ENCODE measurements around the gene CARD14. TPM values are rescaled to one million over a fixed set of nuclear protein-coding genes. Genes with fewer than 3 reads are reported as not detected.

The CARD14 gene
- total RNA-seq, result 0.12 TPM in 1 of 2 replicates, not detected in the other

DNA sequence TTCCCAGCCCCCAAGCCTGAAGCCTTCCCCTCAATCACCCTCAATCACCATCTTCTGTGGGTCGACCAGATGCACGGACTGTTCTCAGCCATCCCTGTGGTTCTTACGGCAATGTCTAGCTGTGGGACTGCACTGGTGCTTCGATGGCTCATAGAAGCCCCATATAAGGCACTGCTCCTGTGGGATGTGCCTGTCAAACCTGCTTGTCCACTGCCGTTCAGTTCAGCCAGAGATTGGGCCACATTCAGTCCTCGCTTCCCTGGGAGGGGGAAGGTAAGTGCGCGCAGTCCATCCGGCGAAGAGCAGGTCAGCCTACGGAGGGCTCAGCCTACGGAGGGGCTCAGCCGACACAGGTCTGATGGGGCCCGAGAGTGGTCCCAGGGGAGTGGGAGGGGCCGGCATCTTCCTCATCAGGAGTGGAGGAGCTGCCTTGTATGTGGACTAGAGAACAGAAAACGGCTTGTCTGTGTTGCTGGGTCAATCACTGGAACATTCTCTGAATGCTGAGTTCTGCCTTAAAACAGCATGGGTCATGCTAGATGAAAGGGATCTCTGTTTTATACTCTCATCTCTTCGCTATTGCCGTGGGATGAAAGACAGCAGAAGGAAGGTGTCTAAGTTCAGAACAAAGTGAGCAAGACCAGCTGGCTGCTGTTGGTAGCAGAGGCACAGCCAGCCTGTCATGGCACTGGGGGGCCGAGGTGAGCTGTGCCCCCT, at the start of gene CARD14:
CARD14 (plus strand) TSS at position 247 of the 717 bp plus-strand sequence. CDS start 11,409 bp downstream, outside the sequence.

DNA sequence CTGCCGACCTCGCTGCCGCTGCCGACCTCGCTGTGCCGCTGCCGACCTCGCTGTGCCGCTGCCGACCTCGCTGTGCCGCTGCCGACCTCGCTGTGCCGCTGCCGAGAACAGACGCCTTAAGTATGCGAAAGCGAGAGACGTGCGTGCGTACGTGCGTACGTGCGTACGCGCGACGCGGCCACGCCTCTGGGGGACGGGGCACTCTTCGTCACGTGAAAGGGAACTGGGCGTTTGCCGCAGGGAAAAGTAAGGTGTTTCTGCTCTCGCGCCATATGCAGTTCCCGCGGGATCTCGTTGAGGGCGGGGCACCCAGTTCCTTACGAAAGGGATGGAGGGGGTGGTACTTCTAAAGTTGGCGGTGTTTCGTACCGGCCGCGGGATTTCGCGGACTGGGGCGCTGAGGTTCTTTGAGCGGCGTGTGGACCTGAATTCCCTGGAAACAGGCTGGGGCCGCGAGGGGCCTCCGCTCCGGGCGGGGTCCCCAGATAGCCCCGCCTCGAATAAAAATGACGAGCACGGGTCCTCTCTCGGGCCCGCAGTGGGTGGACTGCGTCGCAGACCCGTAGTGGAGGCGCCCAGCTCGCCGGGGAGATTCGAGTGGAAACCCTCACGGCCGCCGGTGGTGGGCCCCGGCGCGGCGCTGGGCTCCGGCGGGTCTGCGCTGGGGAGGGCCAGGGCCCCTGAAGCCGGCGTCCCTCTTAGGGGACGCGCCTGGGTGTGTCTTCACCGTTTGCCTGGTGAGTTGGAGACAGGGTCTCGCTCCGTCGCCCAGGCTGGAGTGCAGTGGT, 22.6 kb upstream of the CARD14 start, which contains the start of gene EIF4A3:
EIF4A3 (minus strand) TSS at position 94 of the 788 bp plus-strand sequence. CDS start 167 bp downstream, outside the sequence.

DNA sequence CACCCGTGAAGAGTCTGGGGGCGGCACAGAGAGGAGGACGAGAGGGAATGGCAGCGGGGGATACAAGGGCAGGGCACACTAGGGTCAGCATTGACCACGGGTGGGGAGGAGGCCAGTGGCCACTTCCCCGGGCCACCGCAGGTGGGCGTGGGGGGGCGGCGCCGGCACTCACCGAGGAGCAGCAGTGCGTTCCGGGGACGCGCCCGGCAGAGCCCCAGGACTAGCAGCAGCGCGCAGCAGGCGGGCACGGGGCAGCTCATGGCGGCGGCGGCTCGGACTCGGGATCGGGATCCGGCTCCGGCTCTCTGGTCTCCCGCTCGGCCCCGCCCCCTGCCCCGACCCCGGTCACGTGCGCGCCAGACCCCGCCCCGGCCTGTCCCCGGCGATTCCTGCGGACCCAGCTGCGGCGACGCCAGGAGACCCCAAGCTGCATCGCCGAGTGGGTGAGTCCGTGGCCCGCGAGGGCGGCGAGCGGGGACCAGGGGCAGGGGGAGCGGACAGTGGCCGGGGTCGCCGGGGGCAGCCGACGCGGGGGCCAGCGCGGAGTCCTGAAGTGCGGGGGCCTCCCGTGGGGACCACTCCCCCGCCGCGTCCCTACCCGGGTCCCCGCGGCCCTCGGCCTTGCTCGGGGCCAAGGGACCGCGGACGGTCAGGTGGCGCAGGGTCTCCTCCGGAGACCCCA, 50.4 kb downstream of the CARD14 start, which contains the start of the genes SGSH and SLC26A11:
SGSH (minus strand) TSS at position 280 of the 682 bp plus-strand sequence; CDS start at position 260, 20 bp downstream.
SLC26A11 (plus strand) TSS at position 374 of the 682 bp plus-strand sequence. CDS start 1,134 bp downstream, outside the sequence.

Other genes starting within 250 kb of the CARD14 start
- gene TBC1D16, start 134.2 kb upstream of the CARD14 start, total RNA-seq, result 23.3 and 25.4 TPM in 2 replicates
- 2.7 and 2.9 TPM in 2 replicates for gene CCDC40, start 133.4 kb upstream of the CARD14 start, total RNA-seq
- gene GAA, start 68.4 kb upstream of the CARD14 start, total RNA-seq, result 16.5 and 27.9 TPM in 2 replicates
- gene EIF4A3, start 22.9 kb upstream of the CARD14 start, total RNA-seq, result 82.9 and 103 TPM in 2 replicates
- gene SGSH, start 50.3 kb downstream of the CARD14 start, total RNA-seq, result 16.4 and 22.8 TPM in 2 replicates
- gene SLC26A11, start 50.4 kb downstream of the CARD14 start, total RNA-seq, result 9.6 and 12.9 TPM in 2 replicates
- 107 and 125 TPM in 2 replicates for gene RNF213, start 90.8 kb downstream of the CARD14 start, total RNA-seq
- gene ENDOV, start 245.1 kb downstream of the CARD14 start, total RNA-seq, result 18.6 and 22.8 TPM in 2 replicates